GM19463 (cell line): ENCODE results near the gene TRIP12.
"Not testable (repeated sequence)": the region's sequence is repeated elsewhere in the genome, so short reads cannot be mapped to it uniquely, and the experiment has no call there.

ENCODE experiments used
- ATAC-seq: cut with Tn5 transposase; IDR thresholded peaks from one replicate; pipeline ENCODE4 v1.9.1; 2021; ENCODE audit warnings: mild to moderate bottlenecking, moderate library complexity; ENCODE audit not compliant: unreplicated experiment

Gene TRIP12

DNA sequence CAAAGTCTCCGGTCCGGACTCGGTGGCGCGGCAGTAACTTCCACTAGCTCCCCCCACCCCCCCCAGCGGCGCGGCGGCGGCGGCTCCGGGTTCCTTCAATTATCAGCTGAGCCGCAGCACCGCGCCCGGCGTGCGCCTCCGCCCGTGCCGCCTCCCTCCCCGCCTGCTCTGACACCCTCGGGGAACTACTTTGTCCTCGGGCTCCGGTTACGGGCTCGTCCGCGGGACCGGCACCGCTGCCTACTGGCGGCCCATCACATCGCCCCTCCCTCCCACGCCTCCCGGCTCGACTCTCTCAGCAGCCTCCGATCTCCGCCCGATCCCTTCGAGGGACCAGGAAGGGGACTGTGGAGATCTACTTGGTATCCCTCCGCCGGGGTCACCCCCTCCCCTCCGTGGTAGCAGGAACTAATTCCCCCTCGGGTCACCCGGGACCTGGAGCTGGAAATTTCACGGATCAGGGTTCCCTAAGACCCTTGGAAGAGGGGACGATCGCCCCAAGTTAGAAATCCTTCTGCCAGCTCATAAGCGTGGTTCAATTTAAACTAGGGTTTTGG lies at the start of gene TRIP12:
Gene TRIP12, minus strand, starts transcription at position 118 of the 557 bp plus-strand sequence. CDS start 41,930 bp downstream, outside the sequence.
- ATAC-seq, result peak; percentile 69

DNA sequence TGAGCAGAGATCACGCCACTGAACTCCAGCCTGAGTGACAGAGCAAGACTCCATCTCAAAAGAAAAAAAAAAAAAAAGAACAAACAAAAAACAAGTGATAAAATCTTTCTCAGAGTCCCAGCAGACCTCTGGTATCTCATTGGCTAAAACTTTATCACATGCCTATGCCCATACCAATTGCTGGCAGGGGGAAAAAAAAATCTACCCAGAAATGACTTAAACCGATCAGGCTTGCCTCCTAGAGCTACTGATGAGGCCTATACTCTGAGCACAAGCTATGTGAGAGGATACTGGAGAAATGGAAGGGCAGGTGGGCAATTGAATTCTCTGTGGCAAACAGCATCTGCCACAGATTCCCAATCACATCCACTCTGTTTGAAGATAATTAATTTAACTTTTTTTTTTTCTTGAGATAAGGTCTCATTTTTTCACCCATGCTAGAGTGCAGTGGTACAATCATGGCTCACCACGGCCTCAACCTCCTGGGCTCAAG lies 49.5 kb upstream of the TRIP12 start:
- no peak for ATAC-seq

DNA sequence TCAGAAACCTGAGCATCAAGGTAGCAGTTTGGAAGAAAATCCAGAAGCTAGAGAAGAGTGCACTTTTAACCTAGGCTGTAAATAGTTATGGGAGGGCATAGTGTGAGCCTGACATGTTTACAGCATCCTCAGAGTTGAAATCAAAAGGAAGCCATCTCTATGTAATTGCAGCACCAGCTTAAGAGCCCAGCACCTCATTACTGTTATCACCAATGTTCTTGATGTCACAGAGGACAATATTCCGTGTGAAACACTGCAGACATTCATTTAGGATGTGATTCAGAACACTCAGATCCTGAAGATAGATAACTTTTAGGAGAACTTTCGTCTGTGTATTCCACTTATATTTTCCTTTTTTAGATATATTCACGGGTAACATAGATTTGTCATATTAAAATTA lies 48.6 kb upstream of the TRIP12 start:
- no peak for ATAC-seq

DNA sequence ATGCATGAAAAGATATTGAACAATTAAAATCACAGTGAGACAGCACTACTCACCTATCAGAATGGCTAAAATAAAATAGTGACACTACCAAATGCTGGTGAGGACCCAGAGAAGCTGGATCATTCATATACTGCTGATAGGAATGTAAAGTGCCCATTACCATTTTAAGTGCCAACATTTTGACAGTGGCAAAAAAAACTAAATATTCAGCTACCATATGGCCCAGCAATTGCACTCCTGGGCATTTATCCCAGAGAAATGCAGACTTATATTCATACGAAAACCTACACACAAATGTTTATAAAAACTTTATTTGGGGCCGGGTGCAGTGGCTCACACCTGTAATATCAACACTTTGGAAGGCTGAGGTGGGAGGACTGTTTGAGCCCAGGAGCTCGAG lies 48.1 kb upstream of the TRIP12 start:
- no peak for ATAC-seq

DNA sequence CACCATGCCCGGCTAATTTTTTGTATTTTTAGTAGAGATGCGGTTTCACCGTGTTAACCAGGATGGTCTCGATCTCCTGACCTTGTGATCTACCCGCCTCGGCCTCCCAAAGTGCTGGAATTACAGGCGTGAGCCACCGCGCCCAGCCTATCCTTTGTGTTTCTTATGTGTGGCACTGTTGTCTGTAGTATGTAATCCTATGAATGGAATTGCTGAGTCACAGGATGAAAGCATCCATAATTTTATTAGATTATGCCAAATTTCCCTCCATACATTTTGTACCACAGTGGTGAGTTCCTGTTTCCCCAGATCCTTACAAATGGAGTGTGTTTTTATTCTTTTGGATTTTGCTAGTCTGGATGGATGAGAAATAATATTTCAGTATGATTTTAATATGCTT lies 41.8 kb upstream of the TRIP12 start:
- not testable (repeated sequence) for ATAC-seq

DNA sequence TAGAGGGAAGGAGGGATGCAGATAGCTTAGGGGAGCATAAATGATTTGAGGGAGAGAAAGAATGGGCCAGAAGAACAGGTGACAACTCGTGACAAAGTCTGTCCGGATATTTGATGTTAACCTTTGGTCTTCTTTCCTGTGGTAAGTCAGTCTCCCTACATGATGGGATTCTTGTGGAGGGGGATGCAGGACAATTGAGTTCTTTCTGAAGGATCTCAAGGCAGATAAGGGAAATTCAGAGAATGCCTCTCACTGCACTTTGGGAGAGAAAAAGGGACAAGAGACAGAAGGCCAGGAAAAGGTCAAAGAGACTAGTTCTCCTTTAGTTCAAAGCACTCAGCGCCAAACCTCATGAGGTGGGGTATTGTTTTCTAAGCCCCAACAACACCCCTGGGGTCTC lies 34.7 kb upstream of the TRIP12 start:
- ATAC-seq, result no peak

DNA sequence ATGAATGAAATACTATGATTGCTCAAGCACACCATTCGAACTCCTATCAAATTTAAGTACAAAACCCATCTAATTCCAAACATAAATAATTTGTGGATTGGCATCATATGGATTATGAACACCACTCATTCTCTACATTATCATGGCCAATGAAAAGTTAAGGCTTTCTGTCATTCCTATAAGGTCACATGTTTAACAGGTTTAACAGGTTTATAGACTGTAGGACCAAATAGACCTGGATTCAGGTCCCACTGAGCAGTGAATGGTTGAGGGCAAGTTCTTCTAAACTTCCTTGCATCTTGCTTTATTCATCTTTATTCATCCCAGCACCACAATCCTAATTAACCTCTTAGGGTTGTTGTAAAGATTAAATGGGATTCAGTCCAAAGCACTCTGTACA lies 33.9 kb upstream of the TRIP12 start:
- no peak for ATAC-seq

DNA sequence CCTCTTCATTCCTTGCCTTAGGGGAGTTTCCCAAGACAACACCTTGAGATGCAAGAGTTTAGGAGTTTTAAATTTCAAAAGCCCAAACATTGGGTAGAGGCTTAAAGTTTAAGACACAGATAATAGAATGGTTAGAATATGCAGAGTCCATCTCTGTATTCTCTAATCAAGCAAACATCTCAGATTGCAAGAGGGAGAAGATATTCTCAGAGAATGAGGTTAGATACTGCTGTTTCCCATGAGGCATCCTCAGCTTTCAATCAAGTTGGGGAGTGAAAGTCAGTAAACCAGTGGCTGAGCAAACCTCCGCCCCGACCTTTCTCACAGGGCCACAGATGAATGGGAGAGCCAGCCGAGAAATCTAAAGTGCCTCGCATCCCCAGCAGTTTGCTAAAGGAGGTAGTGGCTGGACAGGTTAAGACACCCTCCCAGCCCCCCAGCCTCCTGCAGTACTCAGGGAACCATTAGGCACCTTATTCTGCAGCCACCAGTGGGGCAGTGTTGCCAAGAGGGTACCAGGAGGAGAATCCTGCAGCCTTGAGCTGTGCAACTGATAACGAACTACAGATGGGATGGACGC lies 30.5 kb upstream of the TRIP12 start:
- no peak for ATAC-seq

DNA sequence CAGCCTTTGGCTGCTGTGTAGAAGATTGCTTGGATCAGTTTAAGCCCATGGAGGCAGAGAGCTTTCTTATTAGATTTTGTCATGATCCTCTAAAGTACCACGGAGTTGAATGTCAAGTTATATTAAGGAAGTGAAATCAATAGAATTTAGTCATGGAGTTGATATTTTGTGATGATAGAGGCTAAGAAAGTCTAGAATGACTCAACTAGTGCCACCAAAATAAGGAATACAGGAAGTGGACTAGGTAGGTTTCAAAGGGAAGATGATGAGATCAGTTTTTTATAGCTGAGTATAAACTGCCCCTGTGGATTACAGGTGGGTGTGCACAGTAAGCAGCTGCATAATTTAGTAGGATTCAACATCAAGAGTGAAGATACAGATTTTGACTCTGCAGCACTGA lies 25.7 kb upstream of the TRIP12 start:
- no peak for ATAC-seq

DNA sequence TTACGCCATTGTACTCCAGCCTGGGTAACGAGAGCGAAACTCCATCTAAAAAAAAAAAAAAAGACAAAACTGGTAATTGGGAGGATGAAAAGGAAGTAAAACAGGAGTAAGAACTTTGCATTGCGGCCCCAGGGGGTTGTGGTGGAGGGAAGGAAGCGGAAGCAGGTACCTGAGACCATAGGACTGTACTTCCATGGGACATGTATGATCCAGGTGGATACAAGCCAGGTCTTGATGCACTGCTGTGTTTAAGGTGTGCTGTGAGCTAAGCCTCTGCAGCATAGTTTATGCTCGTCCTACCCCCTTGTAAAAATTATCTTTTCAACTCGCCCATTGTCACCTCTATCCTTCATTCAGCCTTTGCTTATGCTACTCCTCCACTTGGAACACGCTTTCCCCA lies 24.2 kb upstream of the TRIP12 start:
- ATAC-seq, result no peak

DNA sequence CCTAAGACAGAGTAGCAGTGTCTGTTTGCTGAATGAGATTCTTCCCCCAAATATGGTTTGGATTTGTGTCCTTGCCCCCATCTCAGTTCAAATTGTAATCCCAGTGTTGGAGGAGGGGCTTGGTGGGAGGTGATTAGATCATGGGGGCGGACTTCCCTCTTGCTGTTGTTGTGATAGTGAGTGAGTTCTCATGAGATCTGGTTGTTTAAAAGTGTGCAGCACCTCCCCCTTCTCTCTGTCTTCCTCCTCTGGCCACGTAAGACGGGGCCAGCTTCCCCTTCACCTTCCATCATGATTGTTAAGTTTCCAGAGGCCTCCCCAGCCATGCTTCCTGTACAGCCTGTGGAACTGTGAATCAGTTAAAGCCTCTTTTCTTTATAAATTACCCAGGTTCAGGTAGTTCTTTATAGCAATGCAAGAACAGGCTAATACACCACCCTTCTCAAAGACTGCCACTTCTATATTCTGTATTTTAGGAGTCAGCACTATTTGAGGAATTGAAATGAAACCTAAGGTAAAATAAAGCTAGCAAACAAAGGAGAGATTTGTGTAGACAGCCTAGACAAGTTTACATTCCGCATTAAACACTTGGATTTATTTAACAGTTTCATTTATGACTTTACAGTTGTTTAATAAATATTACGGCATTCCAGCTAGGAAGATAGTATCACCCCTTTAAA lies 22.1 kb upstream of the TRIP12 start:
- no peak for ATAC-seq

DNA sequence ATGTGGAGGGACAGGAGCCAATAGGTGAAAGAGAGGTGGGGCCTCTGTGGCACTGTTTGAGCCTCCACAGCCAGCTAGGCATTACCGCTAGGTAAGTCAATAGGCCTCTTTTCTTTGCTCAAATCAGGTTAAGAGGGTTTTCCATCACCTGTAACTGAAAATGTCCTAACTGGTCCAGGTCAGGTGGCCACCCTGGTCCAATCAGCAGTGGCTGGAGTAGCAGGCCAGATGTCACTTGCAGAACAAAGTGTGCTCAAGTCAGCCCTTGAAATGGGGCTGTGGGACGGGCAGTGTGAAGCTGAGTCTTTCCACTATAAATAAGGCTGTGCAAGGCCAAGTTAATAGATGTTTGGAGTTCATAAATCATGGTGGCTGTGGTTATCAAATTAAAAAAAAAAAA lies 21.4 kb upstream of the TRIP12 start:
- ATAC-seq, result no peak

DNA sequence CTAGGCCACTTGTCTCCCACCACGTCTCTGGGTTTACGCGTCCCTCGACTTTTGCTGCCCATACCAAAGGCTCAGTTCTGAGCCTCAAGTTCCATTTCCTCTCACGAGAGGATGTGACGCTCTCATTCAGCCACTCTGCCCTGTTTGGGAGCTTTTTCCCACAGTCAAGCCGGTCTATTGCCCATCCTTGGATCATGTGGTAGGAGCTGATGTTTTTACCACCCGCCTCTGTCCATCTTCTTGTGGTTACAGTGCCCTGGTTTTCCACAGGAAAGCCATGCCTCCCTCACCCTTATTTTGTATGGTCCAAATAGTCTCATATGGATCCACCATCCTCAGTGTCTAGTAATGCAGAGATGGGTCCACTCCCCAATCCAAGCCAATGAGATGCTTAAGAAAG lies 20.9 kb upstream of the TRIP12 start:
- no peak for ATAC-seq

DNA sequence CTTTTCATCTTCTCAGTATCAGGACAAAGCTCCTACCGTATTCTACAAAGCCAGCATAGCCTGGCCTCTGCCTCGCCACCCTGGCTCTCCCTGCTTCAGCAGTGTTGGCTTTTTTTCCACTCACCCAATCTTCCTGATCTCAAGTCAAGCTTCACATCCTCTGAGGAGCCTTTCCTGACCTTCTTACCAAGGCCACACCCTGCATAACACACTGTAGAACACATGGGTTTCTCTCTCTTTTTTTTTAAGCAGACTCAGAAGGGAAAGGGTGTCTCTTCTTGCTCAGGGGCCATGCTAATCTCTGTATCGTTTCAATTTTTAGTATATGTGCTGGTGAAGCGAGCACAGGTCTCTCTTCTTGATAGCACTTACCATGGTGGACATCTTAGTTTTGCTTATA lies 15.7 kb upstream of the TRIP12 start:
- no peak for ATAC-seq

DNA sequence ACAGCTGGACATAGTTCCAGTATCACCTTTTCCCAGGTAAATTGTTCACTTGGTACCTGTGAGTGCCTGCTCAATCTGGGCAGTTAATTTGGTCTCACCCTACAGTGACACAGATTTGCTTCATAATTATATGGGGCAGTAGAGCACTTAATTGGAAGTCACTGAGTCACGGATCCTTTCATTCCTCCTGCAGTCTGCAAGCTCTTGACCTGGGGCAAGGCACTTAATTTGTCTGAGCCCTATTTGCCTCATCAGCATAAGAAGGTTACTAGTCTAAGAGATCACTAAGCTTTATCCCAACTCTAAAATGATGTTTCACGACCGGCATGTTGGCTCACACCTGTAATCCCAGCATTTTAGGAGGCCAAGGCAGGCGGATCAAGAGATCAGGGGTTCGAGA lies 9.4 kb upstream of the TRIP12 start:
- ATAC-seq, result no peak

DNA sequence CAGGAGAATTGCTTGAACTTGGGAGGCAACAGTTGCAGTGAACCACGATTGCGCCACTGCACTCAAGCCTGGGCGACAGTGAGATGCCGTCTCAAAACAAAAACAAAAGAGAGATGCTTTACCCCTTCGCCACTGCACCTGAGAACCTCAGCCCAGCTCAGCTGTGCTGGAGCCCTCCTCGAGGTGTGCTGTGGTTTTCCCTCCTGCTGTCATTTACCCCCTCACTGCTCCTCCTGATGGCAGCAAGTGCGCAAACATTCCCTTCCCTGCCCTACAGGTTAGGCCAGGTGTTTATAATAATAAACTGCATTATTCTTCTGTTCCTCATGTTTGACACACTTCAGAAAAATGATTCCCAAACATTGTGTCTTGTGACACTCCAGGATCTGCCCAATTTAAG lies 8.8 kb upstream of the TRIP12 start:
- ATAC-seq, result no peak

DNA sequence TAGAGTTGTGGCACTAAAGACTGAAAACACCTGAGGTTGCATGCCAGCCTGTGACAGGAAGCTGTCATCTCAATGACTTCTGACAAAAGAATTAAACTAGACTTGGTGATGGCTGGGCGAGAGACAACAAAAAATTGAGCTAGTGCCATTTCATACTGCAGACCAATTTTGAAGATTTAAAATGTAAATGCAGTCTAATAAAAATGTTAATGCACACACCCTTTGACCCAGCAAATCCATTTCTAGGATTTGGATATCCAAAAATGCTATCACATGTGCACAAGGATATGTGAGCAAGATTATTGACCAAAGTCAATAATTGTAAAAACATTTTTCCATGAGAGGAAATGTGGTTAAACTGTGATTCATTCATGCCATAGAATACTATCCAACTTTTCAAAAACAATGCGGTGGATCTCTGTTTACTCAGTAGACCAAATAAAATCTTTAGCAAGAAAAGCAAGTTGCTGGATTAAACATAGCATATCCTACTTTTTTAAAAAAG lies 6.1 kb upstream of the TRIP12 start:
- no peak for ATAC-seq

DNA sequence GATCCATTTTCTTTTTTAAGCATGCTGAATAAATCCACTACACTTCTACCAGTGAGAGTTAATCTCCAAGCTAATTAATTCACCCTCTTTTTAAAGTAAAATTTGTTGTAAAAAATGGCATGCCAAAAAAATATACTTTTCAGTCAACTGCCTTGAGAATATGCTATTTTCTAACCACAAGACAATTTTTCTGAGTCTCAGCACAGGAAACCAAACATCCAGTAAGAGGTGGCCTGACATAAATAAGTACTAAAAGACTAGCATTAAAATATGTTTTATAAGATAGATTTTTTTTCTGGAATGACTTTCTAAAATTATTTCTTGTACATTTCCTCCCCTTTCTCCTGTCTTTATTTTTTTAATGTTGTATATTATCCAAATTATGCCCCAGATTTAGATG lies 3.4 kb upstream of the TRIP12 start:
- ATAC-seq, result no peak

DNA sequence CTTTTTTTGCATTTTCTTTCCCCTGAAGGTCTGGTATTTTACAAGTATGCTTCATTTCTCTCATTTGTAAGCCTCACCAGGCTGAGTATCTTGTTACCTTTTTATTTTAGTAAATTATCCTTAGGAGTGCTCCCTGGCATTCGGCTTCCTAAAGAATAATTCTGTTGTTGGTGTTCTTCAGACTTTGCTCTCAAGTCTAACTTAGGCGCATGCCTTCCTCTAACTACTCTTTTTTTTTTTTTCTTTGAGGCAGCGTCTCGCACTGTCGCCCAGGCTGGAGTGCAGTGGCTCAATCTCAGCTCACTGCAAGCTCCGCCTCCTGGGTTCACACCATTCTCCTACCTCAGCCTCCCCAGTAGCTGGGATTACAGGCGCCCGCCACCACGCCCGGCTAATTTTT lies 2.7 kb upstream of the TRIP12 start:
- not testable (repeated sequence) for ATAC-seq

DNA sequence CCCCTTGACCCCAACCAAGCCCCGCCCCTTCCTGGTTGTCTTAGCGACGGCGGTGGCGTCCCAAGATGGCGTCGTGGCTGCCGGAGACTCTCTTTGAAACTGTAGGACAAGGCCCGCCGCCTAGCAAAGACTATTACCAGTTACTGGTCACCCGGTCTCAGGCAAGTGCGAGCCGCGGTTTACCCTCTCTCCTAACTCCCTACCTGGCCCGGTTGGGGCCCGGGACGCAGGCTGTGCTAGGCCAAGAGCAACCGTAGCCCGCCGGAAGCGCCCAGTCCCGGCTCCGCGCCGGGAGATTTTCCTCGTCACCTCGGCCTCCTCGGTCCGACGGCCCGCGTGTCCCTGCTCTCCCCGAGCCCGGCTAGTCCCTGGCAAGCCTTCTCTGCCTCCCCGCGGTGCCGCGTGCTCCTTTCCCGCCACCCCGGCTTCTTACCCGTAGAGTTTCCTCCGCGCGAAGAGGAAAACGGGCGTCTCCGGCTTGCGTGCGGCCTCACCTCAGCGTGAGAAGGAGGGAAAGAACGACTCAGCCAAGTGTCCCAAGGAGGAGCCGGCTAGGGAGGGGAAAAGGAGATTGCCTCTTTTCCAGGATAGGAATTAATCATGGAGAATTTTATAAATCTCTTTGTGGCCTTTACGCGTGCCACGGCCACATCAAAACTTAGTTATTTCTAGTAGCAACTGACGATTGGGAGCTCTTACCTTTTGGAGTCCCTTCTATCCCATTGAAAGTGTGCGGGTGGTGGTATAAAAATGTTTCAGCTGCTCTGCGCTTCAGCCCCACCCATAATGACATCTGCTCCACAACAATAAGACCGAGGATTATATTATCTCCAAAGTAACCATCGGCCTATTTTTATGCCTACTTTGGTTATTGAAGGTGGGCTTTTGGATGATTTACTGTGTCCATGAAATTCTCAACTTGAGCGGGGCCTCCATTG lies 909 bp upstream of the TRIP12 start, which contains the start of gene FBXO36:
Gene FBXO36, plus strand, starts transcription at position 55 of the 938 bp plus-strand sequence. Its CDS starts 11 bp downstream, at position 66.
- ATAC-seq, result peak; percentile 55
